Nephron (organoid): Measurements from ENCODE around the gene KRT9.
"Not testable (repeated sequence)": the region's sequence is repeated elsewhere in the genome, so short reads cannot be mapped to it uniquely, and the experiment has no call there.

ENCODE experiments used
- H3K27ac Mint-ChIP-seq, 3 experiments: 2 replicates each; pipeline ENCODE4 v1.8.0; 2020; ENCODE audit warnings: mixed read lengths in 3 of 3, mild to moderate bottlenecking in 2 of 3, moderate library complexity in 1 of 3
- H3K27me3 Mint-ChIP-seq: 2 replicates; pipeline ENCODE4 v1.8.0; 2021; ENCODE audit warnings: low read depth, mild to moderate bottlenecking, moderate library complexity, mixed read lengths
- H3K36me3 Mint-ChIP-seq: 2 replicates; pipeline ENCODE4 v1.8.0; 2020; ENCODE audit warnings: low read depth, mixed read lengths
- H3K4me1 Mint-ChIP-seq: 2 replicates; pipeline ENCODE4 v1.8.0; 2020; ENCODE audit warnings: mixed read lengths
- H3K4me3 Mint-ChIP-seq, 3 experiments: 2 replicates each; pipeline ENCODE4 v1.8.0; 2020; ENCODE audit warnings: mild to moderate bottlenecking in 3 of 3, mixed read lengths in 3 of 3, moderate library complexity in 2 of 3
- H3K9me3 Mint-ChIP-seq: 2 replicates; pipeline ENCODE4 v1.8.0; 2020; ENCODE audit warnings: mixed read lengths
- CTCF ChIP-seq, 3 experiments: fragments of 200-600 bp; sonication (generic); IDR thresholded peaks; one replicate each; pipeline ENCODE4 v1.5.0; 2021; ENCODE audit warnings: antibody characterized with exemption in 3 of 3; ENCODE audit not compliant: unreplicated experiment in 3 of 3

Gene KRT9

GRCh38 chr17:41545829-41546410, 25.9 kb downstream of the KRT9 start:
- Mint-ChIP-seq H3K9me3 (no peaks in the 10 kb centered on the region), H3K4me1 (peaks cover 37% of the 10 kb centered on the region)
- TF ChIP-seq CTCF (IDR thresholded peaks at IDR 0.05; ENCODE audit: unreplicated experiment in 3 of 3): no peak

GRCh38 chr17:41544935-41545334, 26.9 kb downstream of the KRT9 start:
- Mint-ChIP-seq H3K27me3 (peaks cover 9% of the 10 kb centered on the region), H3K4me3 (no peak overlapping the region), H3K27ac (peak overlapping the region; percentile 85 to 91 (median 89)), H3K36me3 (no peaks in the 10 kb centered on the region), H3K9me3 (no peaks in the 10 kb centered on the region), H3K4me1 (peaks cover 38% of the 10 kb centered on the region)
- no peak for TF ChIP-seq CTCF (IDR thresholded peaks at IDR 0.05; ENCODE audit: unreplicated experiment in 3 of 3)

More at GRCh38 chr17:41545829-41546410, 25.9 kb downstream of the KRT9 start:
- no peak overlapping the region for H3K4me3 Mint-ChIP-seq
- H3K27ac Mint-ChIP-seq: peak overlapping the region in 2 of 3 experiments; percentile 63 to 77
- no peaks in the 10 kb centered on the region for H3K36me3 Mint-ChIP-seq
- peaks cover 9% of the 10 kb centered on the region for H3K27me3 Mint-ChIP-seq

GRCh38 chr17:41544491-41544892, 27.4 kb downstream of the KRT9 start:
- H3K27me3 Mint-ChIP-seq: peaks cover 9% of the 10 kb centered on the region

GRCh38 chr17:41542786-41543185, 29.1 kb downstream of the KRT9 start:
- H3K4me1 Mint-ChIP-seq: peaks cover 29% of the 10 kb centered on the region
- not testable (repeated sequence) for H3K9me3 Mint-ChIP-seq, H3K4me3 Mint-ChIP-seq, H3K36me3 Mint-ChIP-seq, H3K27me3 Mint-ChIP-seq, H3K27ac Mint-ChIP-seq

More at GRCh38 chr17:41544491-41544892, 27.4 kb downstream of the KRT9 start:
- no peak for TF ChIP-seq CTCF (IDR thresholded peaks at IDR 0.05; ENCODE audit: unreplicated experiment in 3 of 3)
- H3K4me3 Mint-ChIP-seq: no peak overlapping the region
- no peaks in the 10 kb centered on the region for H3K9me3 Mint-ChIP-seq
- H3K27ac Mint-ChIP-seq: peak overlapping the region; percentile 85 to 91 (median 89)
- no peaks in the 10 kb centered on the region for H3K36me3 Mint-ChIP-seq
- peaks cover 36% of the 10 kb centered on the region for H3K4me1 Mint-ChIP-seq

- Mint-ChIP-seq H3K27me3 (peaks cover 12% of the 10 kb centered on the region), H3K9me3 (no peaks in the 10 kb centered on the region), H3K4me3 (no peak overlapping the region), H3K36me3 (no peaks in the 10 kb centered on the region), H3K27ac (no peak overlapping the region), H3K4me1 (peaks cover 27% of the 10 kb centered on the region)
- no peak for TF ChIP-seq CTCF (IDR thresholded peaks at IDR 0.05; ENCODE audit: unreplicated experiment in 3 of 3)
Observed at GRCh38 chr17:41542357-41542756, 29.5 kb downstream of the KRT9 start.

GRCh38 chr17:41540921-41541625, 30.8 kb downstream of the KRT9 start:
- no peaks in the 10 kb centered on the region for H3K36me3 Mint-ChIP-seq
- H3K4me1 Mint-ChIP-seq: peaks cover 26% of the 10 kb centered on the region
- no peaks in the 10 kb centered on the region for H3K9me3 Mint-ChIP-seq
- TF ChIP-seq CTCF (IDR thresholded peaks at IDR 0.05; ENCODE audit: unreplicated experiment in 3 of 3): no peak
- H3K4me3 Mint-ChIP-seq: no peak overlapping the region
- H3K27ac Mint-ChIP-seq: peak overlapping the region; percentile 35 to 81 (median 44)
- peaks cover 11% of the 10 kb centered on the region for H3K27me3 Mint-ChIP-seq
